ENCODE results near the gene TMEM132D. TPM values are rescaled to one million over a fixed set of nuclear protein-coding genes. Genes with fewer than 3 reads are reported as not detected.

The TMEM132D gene
- total RNA-seq, 1 donor from 2014 or later, result 1.1 TPM

- Histone ChIP-seq H3K36me3 (no peaks in the 10 kb centered on the region), H3K79me2 (ENCODE audit: low read depth) (no peaks in the 10 kb centered on the region), H2AFZ (replicated peaks) (no peak overlapping the region), H4K20me1 (ENCODE audit: low read depth) (no peaks in the 10 kb centered on the region), H3K4me1 (peaks cover 6% of the 10 kb centered on the region), H3K4me3 (no peak overlapping the region), H3K9me3 (ENCODE audit: low read depth) (no peaks in the 10 kb centered on the region), H3K27me3 (no peaks in the 10 kb centered on the region), H3F3A (ENCODE audit: low read depth) (no peaks in the 10 kb centered on the region), H3K4me2 (no peak overlapping the region), H3K9ac (no peak overlapping the region), H3K27ac (no peak overlapping the region)
- H3K27me3 Mint-ChIP-seq (ENCODE audit: insufficient read depth, low read depth), result peaks cover 6% of the 10 kb centered on the region
- H3K27ac Mint-ChIP-seq, result no peak overlapping the region
- H3K36me3 Mint-ChIP-seq, result peaks cover 8% of the 10 kb centered on the region
- H3K4me3 Mint-ChIP-seq, result no peak overlapping the region
- peaks cover 17% of the 10 kb centered on the region for H3K4me1 Mint-ChIP-seq
- H3K9me3 Mint-ChIP-seq, result peaks cover 5% of the 10 kb centered on the region
- no peak for DNase-seq (ENCODE audit: low spot score)
- no peak for TF ChIP-seq EZH2phosphoT487 (IDR thresholded peaks at IDR 0.05)
- no peak for TF ChIP-seq CTCF (IDR thresholded peaks at IDR 0.05)
- TF ChIP-seq EZH2 (IDR thresholded peaks at IDR 0.05), result no peak
Observed at GRCh38 chr12:129185855-129186254, 718.0 kb downstream of the TMEM132D start.

DNA sequence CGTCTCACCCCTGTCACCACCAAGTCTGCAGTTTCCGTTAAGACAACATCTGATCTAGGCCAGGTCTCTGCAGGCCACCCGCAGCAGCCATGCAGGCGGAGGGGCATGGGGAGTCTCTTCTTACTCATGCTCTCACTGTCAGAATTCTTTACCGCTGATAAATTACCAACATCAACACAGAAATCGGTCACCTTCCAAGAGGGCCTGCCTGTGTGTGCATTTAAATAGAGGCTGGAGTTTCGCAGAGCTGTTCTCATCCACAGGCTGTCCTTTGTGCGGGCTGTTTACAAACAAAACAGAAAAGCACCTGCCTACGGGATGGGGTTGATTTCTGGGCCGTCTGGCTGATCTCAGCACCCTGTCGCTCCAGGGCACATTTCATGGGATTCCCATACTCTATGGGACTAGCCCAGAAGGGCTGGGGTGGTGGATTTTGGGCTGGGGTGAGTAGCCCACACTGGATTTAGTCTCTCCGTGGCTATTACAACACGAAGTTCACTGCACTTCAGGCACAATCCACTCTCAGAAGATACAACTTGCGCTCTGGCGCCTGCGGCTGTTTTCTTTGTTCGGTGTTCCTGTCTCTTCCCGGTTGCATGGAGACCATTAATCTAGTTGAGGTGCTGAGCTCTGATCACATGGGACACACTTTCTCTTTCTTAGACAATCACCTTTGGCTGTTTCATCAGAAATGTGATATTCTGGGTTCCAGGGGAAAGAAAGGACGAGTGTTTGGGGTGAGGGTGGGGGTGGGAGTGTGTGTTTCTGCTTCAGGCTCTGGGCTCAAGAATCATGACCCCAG is 719.5 kb downstream of the TMEM132D start:
- H3K27ac Mint-ChIP-seq, result peak overlapping the region; percentile 52

DNA sequence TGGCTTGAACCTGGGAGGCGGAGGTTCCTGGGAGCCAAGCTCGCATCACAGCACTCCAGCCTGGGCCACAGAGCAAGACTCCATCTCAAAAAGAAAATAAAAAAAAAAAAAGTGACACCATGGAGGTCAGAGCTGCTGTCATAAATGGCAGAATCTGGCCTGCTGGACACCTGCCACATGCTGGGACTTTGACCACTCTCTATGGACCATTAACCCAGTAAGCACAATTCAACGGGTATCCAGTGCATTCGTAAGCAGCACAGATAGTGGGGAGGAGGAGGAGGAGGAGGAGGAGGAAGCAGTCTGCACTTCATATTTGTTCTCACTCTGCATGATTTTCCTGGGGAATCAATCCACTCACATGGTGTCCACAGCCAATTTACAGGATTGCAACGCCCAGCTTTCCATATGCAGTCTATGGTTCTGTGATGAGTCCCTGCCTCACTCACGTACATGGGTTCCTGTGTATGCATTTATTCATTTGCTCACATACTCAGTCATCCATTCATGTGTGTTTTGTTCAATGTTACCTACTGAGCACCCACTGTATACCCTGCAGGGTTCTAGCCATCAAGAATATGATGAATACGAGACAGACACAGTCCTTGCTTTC is 723.8 kb downstream of the TMEM132D start:
- Mint-ChIP-seq H3K27ac (no peak overlapping the region), H3K36me3 (peaks cover 7% of the 10 kb centered on the region), H3K4me1 (peaks cover 6% of the 10 kb centered on the region), H3K4me3 (no peak overlapping the region), H3K27me3 (ENCODE audit: insufficient read depth, low read depth) (no peaks in the 10 kb centered on the region), H3K9me3 (peaks cover 5% of the 10 kb centered on the region)
- Histone ChIP-seq H3K9ac (no peak overlapping the region), H3K36me3 (no peaks in the 10 kb centered on the region), H3K4me1 (peaks cover 6% of the 10 kb centered on the region), H3F3A (ENCODE audit: low read depth) (no peaks in the 10 kb centered on the region), H4K20me1 (ENCODE audit: low read depth) (no peaks in the 10 kb centered on the region), H3K9me3 (ENCODE audit: low read depth) (no peaks in the 10 kb centered on the region), H3K4me3 (no peak overlapping the region), H3K27me3 (no peaks in the 10 kb centered on the region), H3K27ac (no peak overlapping the region), H3K79me2 (ENCODE audit: low read depth) (no peaks in the 10 kb centered on the region), H3K4me2 (no peak overlapping the region), H2AFZ (replicated peaks) (no peak overlapping the region)
- DNase-seq (ENCODE audit: low spot score), result no peak
- TF ChIP-seq CTCF (IDR thresholded peaks at IDR 0.05), result no peak
- TF ChIP-seq EZH2 (IDR thresholded peaks at IDR 0.05), result no peak
- TF ChIP-seq EZH2phosphoT487 (IDR thresholded peaks at IDR 0.05), result no peak

More for the DNA sequence above, 719.5 kb downstream of the TMEM132D start:
- H3K4me1 Mint-ChIP-seq, result peaks cover 9% of the 10 kb centered on the region
- H3K4me3 ChIP-seq, result no peak overlapping the region
- TF ChIP-seq EZH2phosphoT487 (IDR thresholded peaks at IDR 0.05) (no peak), CTCF (IDR thresholded peaks at IDR 0.05) (no peak), EZH2 (IDR thresholded peaks at IDR 0.05) (no peak)
- no peak for DNase-seq (ENCODE audit: low spot score)
- H3K4me1 ChIP-seq, result peaks cover 6% of the 10 kb centered on the region
- H3K36me3 Mint-ChIP-seq, result peaks cover 8% of the 10 kb centered on the region
- no peaks in the 10 kb centered on the region for H3K9me3 ChIP-seq (ENCODE audit: low read depth)
- H3K27me3 Mint-ChIP-seq (ENCODE audit: insufficient read depth, low read depth), result peaks cover 6% of the 10 kb centered on the region
- no peak overlapping the region for H3K27ac ChIP-seq
- H4K20me1 ChIP-seq (ENCODE audit: low read depth), result no peaks in the 10 kb centered on the region
- no peak overlapping the region for H3K9ac ChIP-seq
- no peaks in the 10 kb centered on the region for H3K36me3 ChIP-seq
- H3K79me2 ChIP-seq (ENCODE audit: low read depth), result no peaks in the 10 kb centered on the region
- no peaks in the 10 kb centered on the region for H3K27me3 ChIP-seq
- no peaks in the 10 kb centered on the region for H3F3A ChIP-seq (ENCODE audit: low read depth)
- H2AFZ ChIP-seq (replicated peaks), result peak overlapping the region; percentile 40
- H3K4me3 Mint-ChIP-seq, result no peak overlapping the region
- no peak overlapping the region for H3K4me2 ChIP-seq
- H3K9me3 Mint-ChIP-seq, result peaks cover 5% of the 10 kb centered on the region
